ENCODE results near the gene DGCR2. TPM values are rescaled to one million over a fixed set of nuclear protein-coding genes. Genes with fewer than 3 reads are reported as not detected.

The DGCR2 gene
- polyA plus RNA-seq, 1 donor from 2014 or later, result 67.1 TPM

DNA sequence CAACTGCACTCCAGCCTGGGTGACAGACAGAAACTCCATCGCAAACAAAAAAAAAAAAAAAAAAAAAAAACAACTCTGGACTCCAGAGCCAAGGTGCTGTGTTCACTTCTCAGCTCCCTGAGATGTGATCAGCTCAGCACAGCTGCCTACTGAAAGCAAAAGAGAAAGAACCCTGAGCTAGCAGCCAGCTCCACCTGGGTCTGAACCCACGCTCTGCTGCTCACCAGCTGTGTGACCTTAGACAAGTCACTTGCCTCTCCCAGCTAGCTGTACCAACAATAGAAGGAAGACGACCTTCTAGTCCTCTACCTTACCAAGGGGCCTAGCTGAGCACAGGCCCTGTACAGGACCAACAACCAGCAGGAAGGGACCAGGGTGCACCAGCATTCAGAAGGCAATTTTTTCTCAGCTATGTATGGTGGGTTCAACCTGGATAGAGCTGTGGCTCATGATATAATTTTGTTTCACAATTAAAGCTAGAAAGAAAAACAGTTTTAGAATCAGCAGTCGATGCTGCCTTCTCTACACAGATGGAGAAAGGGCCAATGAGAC is 3.8 kb downstream of the DGCR2 start:
- no peaks in the 10 kb centered on the region for H3K36me3 ChIP-seq (ENCODE audit: insufficient read depth, low read length)
- H4K20me1 ChIP-seq (ENCODE audit: insufficient read depth), result peaks cover 5% of the 10 kb centered on the region
- no peak overlapping the region for H3K4me3 ChIP-seq (ENCODE audit: low read length)
- peaks cover 81% of the 10 kb centered on the region for H3K79me2 ChIP-seq (replicated peaks; ENCODE audit: insufficient read depth, low read length)
- H3K27me3 ChIP-seq (ENCODE audit: insufficient read depth, low read depth, low read length), result no peaks in the 10 kb centered on the region
- H3K9me3 ChIP-seq (ENCODE audit: low read length), result no peaks in the 10 kb centered on the region
- no peak overlapping the region for H3K4me2 ChIP-seq (ENCODE audit: low read length)
- no peaks in the 10 kb centered on the region for H3K9me2 ChIP-seq (ENCODE audit: insufficient read depth, low read length)
- H2AFZ ChIP-seq (ENCODE audit: low read depth, low read length), result no peak overlapping the region
- no peak overlapping the region for H3K9ac ChIP-seq (ENCODE audit: low read length)
- no peaks in the 10 kb centered on the region for H3F3A ChIP-seq (ENCODE audit: insufficient read depth, low read length, poor library complexity, severe bottlenecking)
- H3K27ac ChIP-seq (ENCODE audit: low read length), result no peak overlapping the region
- TF ChIP-seq SMC3 (conservative IDR thresholded peaks at IDR 0.05; ENCODE audit: poor library complexity), result no peak
- TF ChIP-seq RAD21 (conservative IDR thresholded peaks at IDR 0.05), result no peak

DNA sequence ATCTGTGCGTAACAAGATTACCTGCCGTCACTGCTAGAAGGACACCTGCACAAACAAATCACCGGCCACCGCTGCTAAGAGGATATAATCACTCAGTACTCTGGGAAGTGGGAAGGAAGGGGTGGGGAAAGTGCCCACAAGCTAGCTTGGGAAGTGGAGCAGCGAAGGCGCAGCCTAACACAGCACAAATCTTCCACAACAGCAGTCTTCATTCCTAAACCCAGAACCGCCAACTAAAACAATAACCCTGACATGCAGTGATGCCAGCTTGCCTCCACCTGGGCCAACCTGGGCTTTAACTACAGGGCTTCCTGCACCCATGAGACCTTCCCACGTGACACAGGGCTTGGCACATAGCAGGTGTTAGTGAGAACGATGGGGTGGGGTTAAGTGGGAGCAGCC is 5.1 kb downstream of the DGCR2 start:
- Histone ChIP-seq H2AFZ (ENCODE audit: low read depth, low read length) (no peak overlapping the region), H3K36me3 (ENCODE audit: insufficient read depth, low read length) (no peaks in the 10 kb centered on the region), H3K27me3 (ENCODE audit: insufficient read depth, low read depth, low read length) (no peaks in the 10 kb centered on the region), H3K9ac (ENCODE audit: low read length) (no peak overlapping the region), H3K4me2 (ENCODE audit: low read length) (no peak overlapping the region), H3K9me2 (ENCODE audit: insufficient read depth, low read length) (no peaks in the 10 kb centered on the region), H3K79me2 (replicated peaks; ENCODE audit: insufficient read depth, low read length) (peaks cover 91% of the 10 kb centered on the region), H3K27ac (ENCODE audit: low read length) (no peak overlapping the region), H3K4me3 (ENCODE audit: low read length) (peak overlapping the region; percentile 21), H4K20me1 (ENCODE audit: insufficient read depth) (peaks cover 5% of the 10 kb centered on the region), H3K9me3 (ENCODE audit: low read length) (no peaks in the 10 kb centered on the region), H3F3A (ENCODE audit: insufficient read depth, low read length, poor library complexity, severe bottlenecking) (no peaks in the 10 kb centered on the region)
- TF ChIP-seq, protein P1, sequence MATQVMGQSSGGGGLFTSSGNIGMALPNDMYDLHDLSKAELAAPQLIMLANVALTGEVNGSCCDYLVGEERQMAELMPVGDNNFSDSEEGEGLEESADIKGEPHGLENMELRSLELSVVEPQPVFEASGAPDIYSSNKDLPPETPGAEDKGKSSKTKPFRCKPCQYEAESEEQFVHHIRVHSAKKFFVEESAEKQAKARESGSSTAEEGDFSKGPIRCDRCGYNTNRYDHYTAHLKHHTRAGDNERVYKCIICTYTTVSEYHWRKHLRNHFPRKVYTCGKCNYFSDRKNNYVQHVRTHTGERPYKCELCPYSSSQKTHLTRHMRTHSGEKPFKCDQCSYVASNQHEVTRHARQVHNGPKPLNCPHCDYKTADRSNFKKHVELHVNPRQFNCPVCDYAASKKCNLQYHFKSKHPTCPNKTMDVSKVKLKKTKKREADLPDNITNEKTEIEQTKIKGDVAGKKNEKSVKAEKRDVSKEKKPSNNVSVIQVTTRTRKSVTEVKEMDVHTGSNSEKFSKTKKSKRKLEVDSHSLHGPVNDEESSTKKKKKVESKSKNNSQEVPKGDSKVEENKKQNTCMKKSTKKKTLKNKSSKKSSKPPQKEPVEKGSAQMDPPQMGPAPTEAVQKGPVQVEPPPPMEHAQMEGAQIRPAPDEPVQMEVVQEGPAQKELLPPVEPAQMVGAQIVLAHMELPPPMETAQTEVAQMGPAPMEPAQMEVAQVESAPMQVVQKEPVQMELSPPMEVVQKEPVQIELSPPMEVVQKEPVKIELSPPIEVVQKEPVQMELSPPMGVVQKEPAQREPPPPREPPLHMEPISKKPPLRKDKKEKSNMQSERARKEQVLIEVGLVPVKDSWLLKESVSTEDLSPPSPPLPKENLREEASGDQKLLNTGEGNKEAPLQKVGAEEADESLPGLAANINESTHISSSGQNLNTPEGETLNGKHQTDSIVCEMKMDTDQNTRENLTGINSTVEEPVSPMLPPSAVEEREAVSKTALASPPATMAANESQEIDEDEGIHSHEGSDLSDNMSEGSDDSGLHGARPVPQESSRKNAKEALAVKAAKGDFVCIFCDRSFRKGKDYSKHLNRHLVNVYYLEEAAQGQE (IDR thresholded peaks at IDR 0.05; ENCODE audit: borderline replicate concordance), result no peak
- TF ChIP-seq POLR2AphosphoS5 (IDR thresholded peaks at IDR 0.05) (no peak), CTCF (IDR thresholded peaks at IDR 0.05; ENCODE audit: poor library complexity, severe bottlenecking) (no peak), EZH2 (IDR thresholded peaks at IDR 0.05; ENCODE audit: borderline replicate concordance, insufficient read depth, low read length, poor library complexity, severe bottlenecking) (no peak), MXI1 (conservative IDR thresholded peaks at IDR 0.05; ENCODE audit: poor library complexity, severe bottlenecking) (no peak), EP300 (conservative IDR thresholded peaks at IDR 0.05; ENCODE audit: poor library complexity, severe bottlenecking) (peak; percentile 19)

DNA sequence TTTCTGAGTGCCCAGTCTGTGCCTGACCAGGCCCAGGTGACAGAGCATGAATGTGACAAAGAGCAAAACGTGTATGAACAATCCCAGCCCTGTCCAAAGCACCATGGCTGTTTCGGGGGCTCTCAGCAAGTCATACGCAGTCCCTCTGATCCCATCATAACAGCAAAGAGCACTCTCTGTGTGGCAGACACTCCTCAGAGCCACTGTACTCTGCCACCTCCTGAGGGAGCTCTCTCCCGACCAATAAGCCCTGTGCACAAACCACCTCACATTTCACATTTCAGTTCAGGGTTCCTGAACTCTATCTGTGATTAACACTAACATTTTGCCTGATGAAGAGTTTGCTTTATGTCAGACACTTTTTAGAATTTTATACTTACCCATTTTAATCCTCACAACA is 6.6 kb downstream of the DGCR2 start:
- H3K27ac ChIP-seq (ENCODE audit: low read length), result no peak overlapping the region
- H3K9ac ChIP-seq (ENCODE audit: low read length), result no peak overlapping the region
- no peak overlapping the region for H3K4me3 ChIP-seq (ENCODE audit: low read length)
- no peak overlapping the region for H3K4me2 ChIP-seq (ENCODE audit: low read length)
- TF ChIP-seq EP300 (conservative IDR thresholded peaks at IDR 0.05; ENCODE audit: poor library complexity, severe bottlenecking) (no peak), TAF1 (IDR thresholded peaks at IDR 0.05; ENCODE audit: low read depth) (no peak), CTCF (IDR thresholded peaks at IDR 0.05; ENCODE audit: poor library complexity, severe bottlenecking) (no peak), SMC3 (conservative IDR thresholded peaks at IDR 0.05; ENCODE audit: poor library complexity) (no peak), EZH2 (IDR thresholded peaks at IDR 0.05; ENCODE audit: borderline replicate concordance, insufficient read depth, low read length, poor library complexity, severe bottlenecking) (no peak), RAD21 (conservative IDR thresholded peaks at IDR 0.05) (no peak)
- TF ChIP-seq, protein P1 (IDR thresholded peaks at IDR 0.05; ENCODE audit: borderline replicate concordance), result no peak
- no peaks in the 10 kb centered on the region for H3K9me2 ChIP-seq (ENCODE audit: insufficient read depth, low read length)
- peaks cover 94% of the 10 kb centered on the region for H3K79me2 ChIP-seq (replicated peaks; ENCODE audit: insufficient read depth, low read length)
- H3K9me3 ChIP-seq (ENCODE audit: low read length), result no peaks in the 10 kb centered on the region
- H3K27me3 ChIP-seq (ENCODE audit: insufficient read depth, low read depth, low read length), result no peaks in the 10 kb centered on the region
- H2AFZ ChIP-seq (ENCODE audit: low read depth, low read length), result no peak overlapping the region
- H3K36me3 ChIP-seq (ENCODE audit: insufficient read depth, low read length), result no peaks in the 10 kb centered on the region
- no peaks in the 10 kb centered on the region for H4K20me1 ChIP-seq (ENCODE audit: insufficient read depth)
- H3F3A ChIP-seq (ENCODE audit: insufficient read depth, low read length, poor library complexity, severe bottlenecking), result no peaks in the 10 kb centered on the region
